PC-3 (cell line): ENCODE results near the gene HBP1.

ENCODE experiments used
- EZH2 ChIP-seq: fragments of 300-600 bp; sonication (generic); IDR thresholded peaks from one replicate; pipeline ENCODE4 v1.6.1; 2017; ENCODE audit warnings: antibody characterized with exemption, mild to moderate bottlenecking, low read length; ENCODE audit not compliant: unreplicated experiment
- TF ChIP-seq, protein P1 (sequence below): fragments of 300-600 bp; sonication (generic); conservative IDR thresholded peaks from 2 replicates; pipeline ENCODE4 v1.5.1; 2017; ENCODE audit warnings: antibody characterized with exemption, low read depth, mild to moderate bottlenecking, low read length

DNA sequence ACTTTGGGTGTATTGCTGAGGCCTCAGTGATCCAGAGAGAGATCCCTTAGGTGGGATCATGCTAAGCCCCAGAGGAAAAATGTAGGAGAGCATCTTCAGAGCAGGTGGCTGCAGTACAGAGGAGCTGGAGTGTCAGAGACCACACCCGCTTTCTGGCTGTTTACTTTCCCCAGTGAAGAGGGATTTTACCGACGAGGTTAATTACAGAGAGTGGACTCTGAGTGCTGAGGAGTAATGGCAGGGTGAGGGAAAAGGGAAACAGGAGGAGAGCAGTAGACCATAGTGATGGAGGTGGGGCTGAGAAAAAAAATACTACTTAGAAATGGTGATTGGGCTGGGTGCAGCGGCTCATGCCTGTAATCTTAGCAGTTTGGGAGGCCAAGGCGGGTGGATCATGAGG lies 43.3 kb upstream of the HBP1 start:
- TF ChIP-seq EZH2, result no peak
- TF ChIP-seq, protein P1, sequence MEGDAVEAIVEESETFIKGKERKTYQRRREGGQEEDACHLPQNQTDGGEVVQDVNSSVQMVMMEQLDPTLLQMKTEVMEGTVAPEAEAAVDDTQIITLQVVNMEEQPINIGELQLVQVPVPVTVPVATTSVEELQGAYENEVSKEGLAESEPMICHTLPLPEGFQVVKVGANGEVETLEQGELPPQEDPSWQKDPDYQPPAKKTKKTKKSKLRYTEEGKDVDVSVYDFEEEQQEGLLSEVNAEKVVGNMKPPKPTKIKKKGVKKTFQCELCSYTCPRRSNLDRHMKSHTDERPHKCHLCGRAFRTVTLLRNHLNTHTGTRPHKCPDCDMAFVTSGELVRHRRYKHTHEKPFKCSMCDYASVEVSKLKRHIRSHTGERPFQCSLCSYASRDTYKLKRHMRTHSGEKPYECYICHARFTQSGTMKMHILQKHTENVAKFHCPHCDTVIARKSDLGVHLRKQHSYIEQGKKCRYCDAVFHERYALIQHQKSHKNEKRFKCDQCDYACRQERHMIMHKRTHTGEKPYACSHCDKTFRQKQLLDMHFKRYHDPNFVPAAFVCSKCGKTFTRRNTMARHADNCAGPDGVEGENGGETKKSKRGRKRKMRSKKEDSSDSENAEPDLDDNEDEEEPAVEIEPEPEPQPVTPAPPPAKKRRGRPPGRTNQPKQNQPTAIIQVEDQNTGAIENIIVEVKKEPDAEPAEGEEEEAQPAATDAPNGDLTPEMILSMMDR, result no peak
